HG02973 (cell line): Measurements from ENCODE around the gene MCHR1.

Experiments used
- ATAC-seq: cut with Tn5 transposase; IDR thresholded peaks from one replicate; pipeline ENCODE4 v1.9.1; 2021; ENCODE audit warnings: moderate library complexity; ENCODE audit not compliant: unreplicated experiment

The MCHR1 gene

GRCh38 chr22:40723396-40723933 is 44.2 kb downstream of the MCHR1 start:
- ATAC-seq, result no peak

- ATAC-seq, result no peak
Observed at GRCh38 chr22:40726514-40726913, 47.2 kb downstream of the MCHR1 start.

- no peak for ATAC-seq
Observed at GRCh38 chr22:40727070-40727963, 48.0 kb downstream of the MCHR1 start.

GRCh38 chr22:40727964-40728615 is 48.8 kb downstream of the MCHR1 start:
- ATAC-seq, result no peak

DNA sequence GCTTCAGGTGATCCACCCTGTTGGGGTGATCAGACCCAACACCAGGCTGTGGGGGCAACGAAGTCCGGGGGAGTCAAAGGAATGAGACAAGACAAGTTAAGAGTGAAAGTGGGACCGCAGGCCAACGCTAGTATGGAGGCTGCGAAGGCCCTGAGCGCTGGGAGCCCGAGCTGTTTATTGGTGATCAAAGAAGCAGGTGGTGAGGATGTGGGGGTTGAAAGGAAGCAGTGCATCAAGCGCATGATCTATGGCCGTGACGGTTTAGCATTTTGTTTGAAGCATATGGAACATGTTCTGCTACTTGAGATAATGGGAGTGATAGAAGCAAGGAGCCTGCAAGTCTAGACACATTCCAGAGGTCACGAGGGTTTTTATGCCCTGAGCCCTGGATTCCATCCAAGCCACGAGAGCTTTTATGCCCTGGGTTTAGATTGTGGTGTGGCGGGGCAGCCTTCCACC is 49.5 kb downstream of the MCHR1 start:
- no peak for ATAC-seq

GRCh38 chr22:40729284-40729683 is 50.0 kb downstream of the MCHR1 start:
- ATAC-seq, result no peak
